ENCODE measurements around the gene MEOX1.

DNA sequence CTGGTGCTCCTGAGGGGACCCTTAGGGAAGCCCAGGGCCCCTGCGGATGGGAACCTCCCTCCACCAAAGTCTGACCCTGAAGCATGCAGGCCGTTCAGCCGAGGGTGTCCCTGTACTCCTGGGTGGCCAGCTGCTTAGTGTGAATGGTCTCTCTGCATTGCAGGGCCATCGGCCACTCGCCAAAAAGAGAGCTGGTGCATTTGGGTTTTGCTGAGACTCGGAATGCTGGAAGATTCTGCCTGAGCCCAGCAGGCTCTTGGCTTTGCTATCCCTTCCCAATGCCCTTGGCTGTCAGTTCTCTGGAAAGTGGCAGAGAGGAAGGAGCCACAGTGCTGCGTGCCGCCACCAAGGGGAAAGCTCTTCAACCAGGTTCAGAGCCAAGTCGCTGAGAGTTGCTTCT, 2.8 kb downstream of the MEOX1 start:
- TF ChIP-seq, protein P1, sequence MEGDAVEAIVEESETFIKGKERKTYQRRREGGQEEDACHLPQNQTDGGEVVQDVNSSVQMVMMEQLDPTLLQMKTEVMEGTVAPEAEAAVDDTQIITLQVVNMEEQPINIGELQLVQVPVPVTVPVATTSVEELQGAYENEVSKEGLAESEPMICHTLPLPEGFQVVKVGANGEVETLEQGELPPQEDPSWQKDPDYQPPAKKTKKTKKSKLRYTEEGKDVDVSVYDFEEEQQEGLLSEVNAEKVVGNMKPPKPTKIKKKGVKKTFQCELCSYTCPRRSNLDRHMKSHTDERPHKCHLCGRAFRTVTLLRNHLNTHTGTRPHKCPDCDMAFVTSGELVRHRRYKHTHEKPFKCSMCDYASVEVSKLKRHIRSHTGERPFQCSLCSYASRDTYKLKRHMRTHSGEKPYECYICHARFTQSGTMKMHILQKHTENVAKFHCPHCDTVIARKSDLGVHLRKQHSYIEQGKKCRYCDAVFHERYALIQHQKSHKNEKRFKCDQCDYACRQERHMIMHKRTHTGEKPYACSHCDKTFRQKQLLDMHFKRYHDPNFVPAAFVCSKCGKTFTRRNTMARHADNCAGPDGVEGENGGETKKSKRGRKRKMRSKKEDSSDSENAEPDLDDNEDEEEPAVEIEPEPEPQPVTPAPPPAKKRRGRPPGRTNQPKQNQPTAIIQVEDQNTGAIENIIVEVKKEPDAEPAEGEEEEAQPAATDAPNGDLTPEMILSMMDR (IDR thresholded peaks at IDR 0.05; ENCODE audit: low read depth, low read length) = no peak
- TF ChIP-seq, protein P2, sequence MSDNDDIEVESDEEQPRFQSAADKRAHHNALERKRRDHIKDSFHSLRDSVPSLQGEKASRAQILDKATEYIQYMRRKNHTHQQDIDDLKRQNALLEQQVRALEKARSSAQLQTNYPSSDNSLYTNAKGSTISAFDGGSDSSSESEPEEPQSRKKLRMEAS (IDR thresholded peaks at IDR 0.05; ENCODE audit: low read depth, low read length) = no peak

Data from NB4 (cell line).